Measurements from ENCODE around the gene PTPRH. TPM values are rescaled to one million over a fixed set of nuclear protein-coding genes. Genes with fewer than 3 reads are reported as not detected.

PTPRH gene
- total RNA-seq, 4 donors from 2014 or later = 31.2 to 176 (median 102) TPM

- H3K9me3 ChIP-seq = no peaks in the 10 kb centered on the region
- H3K4me1 ChIP-seq = peaks cover 11 to 17% (median 15%) of the 10 kb centered on the region in 4 donors
- no peak within 1 kb of the TSS for H3K27ac ChIP-seq
- TF ChIP-seq EP300 (IDR thresholded peaks at IDR 0.05; ENCODE audit: low read depth) (no peak), POLR2A (IDR thresholded peaks at IDR 0.05) (no peak), POLR2AphosphoS5 (IDR thresholded peaks at IDR 0.05) (no peak), CTCF (IDR thresholded peaks at IDR 0.05) (no peak)
- in situ Hi-C loops (cut with MboI; ENCODE audit: low pct_ligation_motif_present in 1 of 4, low pct_unique_long_range_greater_than_20kb in 1 of 4, low sequenced_read_pairs in 3 of 4) (no loop called here), intact Hi-C loops (cut with DNase I; ENCODE audit: low total_unique reads) (no loop called here)
- 2 to 5% methylated on average over 6 to 42 of the region's 68 CpGs for WGBS, 2 donors (ENCODE audit: low coverage in 1 of 2)
- H3K36me3 ChIP-seq = no peaks in the 10 kb centered on the region
- DNase-seq = peak; percentile 46
- H3K4me3 ChIP-seq = peak within 1 kb of the TSS in 2 of 4 donors; percentile 9 to 10
- H3K27me3 ChIP-seq = peaks cover 81% of the 10 kb centered on the region
Observed at GRCh38 chr19:55179606-55180484, 29.5 kb downstream of the PTPRH start, which contains the start of gene SYT5. SYT5 (minus strand) TSS chr19:55180289; CDS start chr19:55179041, 1,248 bp downstream.

DNA sequence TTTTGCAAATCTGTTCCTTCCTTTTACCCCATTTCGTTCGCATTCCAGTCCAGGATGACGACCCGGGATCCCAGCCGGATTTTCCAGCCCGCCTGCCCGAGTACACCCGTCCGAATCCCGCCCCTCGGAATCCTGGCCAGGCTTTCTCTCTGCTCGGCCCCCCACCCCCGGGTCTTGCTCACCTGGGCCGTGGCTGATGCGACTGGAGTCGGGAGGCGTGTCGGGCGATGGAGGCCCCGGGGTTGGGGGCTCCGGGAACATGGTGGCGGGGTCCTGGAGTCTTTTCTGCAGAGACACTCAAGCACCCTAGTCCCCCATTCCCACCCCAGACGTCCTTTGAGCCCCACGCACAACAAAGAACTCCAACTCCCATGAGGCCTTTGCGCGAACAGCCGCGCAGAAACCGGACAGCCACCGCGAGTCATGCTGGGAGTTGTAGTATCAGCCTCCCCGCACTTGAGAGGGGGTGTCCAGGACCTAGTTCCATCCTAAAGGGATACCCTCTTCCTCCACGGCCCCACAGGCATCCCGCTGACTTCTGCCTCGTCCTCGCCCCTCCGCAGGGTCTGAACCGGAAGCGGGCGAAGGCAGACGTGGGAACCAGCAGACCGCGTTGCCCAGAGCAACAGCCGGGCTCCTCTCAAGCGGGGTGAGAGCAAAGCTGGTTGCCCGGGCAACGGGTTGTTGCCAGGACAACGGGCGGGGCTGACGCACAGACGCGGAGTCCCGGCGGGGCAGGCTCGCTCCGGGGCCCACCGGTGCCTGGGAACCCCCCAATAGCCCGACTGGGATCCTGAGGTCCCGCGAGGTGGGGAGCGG, 30.3 kb downstream of the PTPRH start:
- intact Hi-C loops (cut with DNase I; ENCODE audit: low total_unique reads) = no loop called here
- Histone ChIP-seq H3K36me3 (no peaks in the 10 kb centered on the region), H3K4me3 (peak overlapping the region in 2 of 4 donors; percentile 9 to 10), H3K27ac (no peak overlapping the region), H3K27me3 (peaks cover 89% of the 10 kb centered on the region), H3K4me1 (peaks cover 11 to 21% (median 16%) of the 10 kb centered on the region in 4 donors), H3K9me3 (no peaks in the 10 kb centered on the region)
- in situ Hi-C loops (cut with MboI; ENCODE audit: low pct_ligation_motif_present in 1 of 4, low pct_unique_long_range_greater_than_20kb in 1 of 4, low sequenced_read_pairs in 3 of 4) = no loop called here
- WGBS, 2 donors (ENCODE audit: low coverage in 1 of 2) = 16% methylated on average over 42 of the region's 61 CpGs; no CpG with 5 or more reads in 1 of the 2 donors
- peak; percentile 68 for DNase-seq
- TF ChIP-seq EP300 (IDR thresholded peaks at IDR 0.05; ENCODE audit: low read depth) = no peak
- no peak for TF ChIP-seq CTCF (IDR thresholded peaks at IDR 0.05)
- TF ChIP-seq POLR2A (IDR thresholded peaks at IDR 0.05) = no peak
- TF ChIP-seq POLR2AphosphoS5 (IDR thresholded peaks at IDR 0.05) = no peak

DNA sequence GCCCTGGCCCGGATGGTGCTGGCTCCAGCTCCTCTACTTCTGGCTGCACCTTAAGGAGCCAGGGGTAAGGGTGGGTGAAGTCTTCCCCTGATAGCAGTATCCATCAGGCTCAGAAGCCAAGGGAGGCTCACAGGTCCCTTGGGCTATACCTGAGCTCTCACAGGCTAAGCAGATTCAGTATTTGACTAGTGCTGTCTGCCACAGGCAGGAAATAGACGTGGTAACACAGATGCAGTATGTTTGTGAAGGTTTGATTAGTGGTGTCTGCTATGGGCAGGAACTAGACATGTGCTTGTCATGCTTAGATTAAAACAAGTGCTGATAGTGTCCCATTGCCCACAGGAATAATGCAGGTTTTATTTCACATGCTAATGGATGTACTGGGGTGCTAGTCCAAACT, 33.2 kb downstream of the PTPRH start:
- Histone ChIP-seq H3K27ac (no peak overlapping the region), H3K9me3 (no peaks in the 10 kb centered on the region), H3K36me3 (no peaks in the 10 kb centered on the region), H3K4me1 (peaks cover 18 to 28% (median 26%) of the 10 kb centered on the region in 4 donors), H3K27me3 (peaks cover 100% of the 10 kb centered on the region), H3K4me3 (no peak overlapping the region)
- intact Hi-C loops (cut with DNase I; ENCODE audit: low total_unique reads) (no loop called here), in situ Hi-C loops (cut with MboI; ENCODE audit: low pct_ligation_motif_present in 1 of 4, low pct_unique_long_range_greater_than_20kb in 1 of 4, low sequenced_read_pairs in 3 of 4) (no loop called here)
- 23% methylated on average over 2 of the region's 2 CpGs; no CpG with 5 or more reads in 1 of the 2 donors for WGBS, 2 donors (ENCODE audit: low coverage in 1 of 2)
- TF ChIP-seq CTCF (IDR thresholded peaks at IDR 0.05) = no peak
- TF ChIP-seq EP300 (IDR thresholded peaks at IDR 0.05; ENCODE audit: low read depth) = no peak
- no peak for TF ChIP-seq POLR2AphosphoS5 (IDR thresholded peaks at IDR 0.05)
- TF ChIP-seq POLR2A (IDR thresholded peaks at IDR 0.05) = no peak
- DNase-seq = no peak

Measured in transverse colon (tissue), 4 donors.